MCF 10A (cell line): ENCODE data around the gene KCNMA1. TPM values are rescaled to one million over a fixed set of nuclear protein-coding genes. Genes with fewer than 3 reads are reported as not detected.
A peak's percentile ranks its signal among the peaks of the same experiment; 100 is the strongest.
"Not testable (repeated sequence)": the region's sequence is repeated elsewhere in the genome, so short reads cannot be mapped to it uniquely, and the experiment has no call there.

Experiments used
- BruUV-seq: library from RNA; stranded (reverse); fragments of 400-500 nt; replicated peaks from 2 replicates; lab custom pipeline; 2021; lab: Mats Ljungman, UMichigan
- CTCF ChIA-PET: fragments of 300-600 bp; sonication (Branson Sonifier 250); formaldehyde crosslinking; extraction: SDS; loops from one replicate; lab custom pipeline; 2021; ENCODE audit warnings: antibody characterized with exemption, inconsistent platforms; lab: Yijun Ruan, JAX
- POLR2A ChIA-PET: fragments of 300-600, 350-650 bp; sonication (Branson Sonifier 250); formaldehyde crosslinking; extraction: SDS; loops from one replicate; lab custom pipeline; 2020; ENCODE audit warnings: antibody characterized with exemption, inconsistent platforms; lab: Yijun Ruan, JAX
- DNase-seq: peaks from one replicate; pipeline ENCODE4 v3.0.0-alpha.2; 2018; ENCODE audit not compliant: unreplicated experiment
- H3K27ac Mint-ChIP-seq: one replicate; pipeline ENCODE4 v1.8.0; 2022; ENCODE audit warnings: mild to moderate bottlenecking, low read depth, mixed read lengths; ENCODE audit not compliant: unreplicated experiment
- H3K27me3 Mint-ChIP-seq: one replicate; pipeline ENCODE4 v1.8.0; 2022; ENCODE audit warnings: mixed read lengths; ENCODE audit not compliant: insufficient read depth, unreplicated experiment
- H3K36me3 Mint-ChIP-seq: one replicate; pipeline ENCODE4 v1.8.0; 2022; ENCODE audit warnings: mild to moderate bottlenecking, moderate library complexity, mixed read lengths; ENCODE audit not compliant: insufficient read depth, unreplicated experiment
- H3K4me1 Mint-ChIP-seq: one replicate; pipeline ENCODE4 v1.8.0; 2022; ENCODE audit warnings: mixed read lengths; ENCODE audit not compliant: insufficient read depth, unreplicated experiment
- H3K4me3 Mint-ChIP-seq: one replicate; pipeline ENCODE4 v1.8.0; 2022; ENCODE audit warnings: mild to moderate bottlenecking, moderate library complexity, mixed read lengths; ENCODE audit not compliant: unreplicated experiment
- H3K9me3 Mint-ChIP-seq: one replicate; pipeline ENCODE4 v1.8.0; 2022; ENCODE audit warnings: mixed read lengths; ENCODE audit not compliant: unreplicated experiment
- CTCF ChIP-seq: fragments of 200-600 bp; IDR thresholded peaks from one replicate; pipeline ENCODE4 v1.8.0; 2022; ENCODE audit warnings: antibody characterized with exemption, mild to moderate bottlenecking; ENCODE audit not compliant: unreplicated experiment
- intact Hi-C: fragments of 100-400 bp; cut with micrococcal nuclease; formaldehyde crosslinking; loops from 2 replicates; pipeline ENCODE4 v1.14.1; 2022
- total RNA-seq: library from RNA; stranded (reverse); gene quantifications from 2 replicates; pipeline ENCODE4 v1.2.3, GENCODE V29; 2022

KCNMA1 gene
- total RNA-seq, 1 experiment from 2014 or later, result 7.5 TPM

- Mint-ChIP-seq H3K9me3 (no peaks in the 10 kb centered on the region), H3K27ac (peak overlapping the region; percentile 92), H3K27me3 (no peaks in the 10 kb centered on the region), H3K36me3 (peaks cover 13% of the 10 kb centered on the region), H3K4me3 (no peak overlapping the region), H3K4me1 (peaks cover 28% of the 10 kb centered on the region)
- DNase-seq, result no peak
- no TSS peak for BruUV-seq
- CTCF ChIA-PET, result interaction anchor here (0.6 kb wide), 1 partner anchor 48 kb away, joined by 3 read pairs; no protein-coding TSS in a partner anchor
- intact Hi-C loops, result loop anchor here (2.0 kb wide), 1 partner anchor 88 kb away; no protein-coding TSS in a partner anchor
- no peak for TF ChIP-seq CTCF
- POLR2A ChIA-PET, result interaction anchor here (1.7 kb wide), 1 partner anchor 62 kb away, joined by 4 read pairs; no protein-coding TSS in a partner anchor
Measured at GRCh38 chr10:77592510-77592909, 45.1 kb downstream of the KCNMA1 start.

- intact Hi-C loops, result no loop called here
- Mint-ChIP-seq H3K27me3 (no peaks in the 10 kb centered on the region), H3K27ac (peak overlapping the region; percentile 92), H3K9me3 (no peaks in the 10 kb centered on the region), H3K4me1 (peaks cover 39% of the 10 kb centered on the region), H3K36me3 (peaks cover 13% of the 10 kb centered on the region), H3K4me3 (no peak overlapping the region)
- DNase-seq, result no peak
- POLR2A ChIA-PET, result no interaction called here
- CTCF ChIA-PET, result no interaction called here
- no peak for TF ChIP-seq CTCF
- BruUV-seq, result no TSS peak
Measured at GRCh38 chr10:77591238-77591880, 46.2 kb downstream of the KCNMA1 start.

- BruUV-seq, result no TSS peak
- peaks cover 13% of the 10 kb centered on the region for H3K36me3 Mint-ChIP-seq
- H3K27ac Mint-ChIP-seq, result no peak overlapping the region
- POLR2A ChIA-PET, result no interaction called here
- no peak for TF ChIP-seq CTCF
- H3K4me1 Mint-ChIP-seq, result peaks cover 39% of the 10 kb centered on the region
- no peak overlapping the region for H3K4me3 Mint-ChIP-seq
- intact Hi-C loops, result no loop called here
- no peaks in the 10 kb centered on the region for H3K27me3 Mint-ChIP-seq
- no peak for DNase-seq
- H3K9me3 Mint-ChIP-seq, result no peaks in the 10 kb centered on the region
- CTCF ChIA-PET, result no interaction called here
Measured at GRCh38 chr10:77590344-77591237, 47.0 kb downstream of the KCNMA1 start.

GRCh38 chr10:77589703-77590102 lies 47.9 kb downstream of the KCNMA1 start:
- H3K27ac Mint-ChIP-seq, DNase-seq, H3K4me3 Mint-ChIP-seq, POLR2A ChIA-PET, H3K27me3 Mint-ChIP-seq, BruUV-seq, H3K9me3 Mint-ChIP-seq: not testable (repeated sequence)
- CTCF ChIA-PET, result interaction anchor here (0.7 kb wide), 2 partner anchors 36 to 98 kb away, joined by 3 read pairs; no protein-coding TSS in a partner anchor
- intact Hi-C loops, result loop anchor here (5.0 kb wide), 1 partner anchor 197 kb away; no protein-coding TSS in a partner anchor
- peaks cover 39% of the 10 kb centered on the region for H3K4me1 Mint-ChIP-seq
- peaks cover 13% of the 10 kb centered on the region for H3K36me3 Mint-ChIP-seq
